PC-3 (cell line): ENCODE data around the gene TRPM2. TPM values are rescaled to one million over a fixed set of nuclear protein-coding genes. Genes with fewer than 3 reads are reported as not detected.

Experiments
- ATAC-seq: fragments of 200-7000 bp; cut with Tn5 transposase; 2 replicates; pipeline ENCODE4 v1.9.1; 2020; ENCODE audit warnings: mild to moderate bottlenecking, moderate library complexity
- BruUV-seq: library from RNA; stranded (reverse); fragments of 400-500 nt; replicated peaks from 2 replicates; lab custom pipeline; 2021; lab: Mats Ljungman, UMichigan
- CTCF ChIA-PET: fragments of 300-600 bp; sonication (Branson Sonifier 250); formaldehyde crosslinking; loops from one replicate; lab custom pipeline; 2022; ENCODE audit warnings: antibody characterized with exemption; lab: Charles Lee
- POLR2A ChIA-PET: fragments of 300-600 bp; sonication (Branson Sonifier 250); formaldehyde crosslinking; loops from one replicate; lab custom pipeline; 2022; ENCODE audit warnings: antibody characterized with exemption; ENCODE audit not compliant: unreplicated experiment; lab: Charles Lee
- DNase-seq: peaks from one replicate; pipeline ENCODE4 v3.0.0-alpha.2; 2015
- H2AFZ ChIP-seq: fragments of 300-600 bp; sonication (generic); 2 replicates; pipeline ENCODE4 v1.6.0; 2016; ENCODE audit warnings: antibody characterized with exemption, low read length
- H3F3A ChIP-seq: fragments of 300-600 bp; sonication (generic); one replicate; pipeline ENCODE4 v1.6.0; 2017; ENCODE audit warnings: antibody characterized with exemption, low read length, control low read depth, mild to moderate bottlenecking; ENCODE audit not compliant: unreplicated experiment
- H3K27ac ChIP-seq: fragments of 300-600 bp; sonication (generic); 2 replicates; pipeline ENCODE4 v1.5.1; 2016; ENCODE audit warnings: mild to moderate bottlenecking, low read length
- H3K27me3 ChIP-seq: fragments of 300-600 bp; sonication (generic); 2 replicates; pipeline ENCODE4 v1.6.1; 2016; ENCODE audit warnings: low read length, mixed read lengths
- H3K36me3 ChIP-seq: fragments of 300-600 bp; sonication (generic); 2 replicates; pipeline ENCODE4 v1.6.1; 2016; ENCODE audit warnings: low read depth, mixed run types, low read length, mixed read lengths
- H3K4me1 ChIP-seq: fragments of 300-600 bp; sonication (generic); 2 replicates; pipeline ENCODE4 v1.5.1; 2016; ENCODE audit warnings: low read length; ENCODE audit not compliant: insufficient read depth
- H3K4me2 ChIP-seq: fragments of 300-600 bp; sonication (generic); 2 replicates; pipeline ENCODE4 v1.6.0; 2016; ENCODE audit warnings: low read length
- H3K4me3 ChIP-seq: fragments of 300-600 bp; sonication (generic); 2 replicates; pipeline ENCODE4 v1.5.1; 2016; ENCODE audit warnings: mild to moderate bottlenecking, low read length, mixed read lengths
- H3K79me2 ChIP-seq: fragments of 300-600 bp; sonication (generic); 2 replicates; pipeline ENCODE4 v1.6.1; 2017; ENCODE audit warnings: low read length, mixed read lengths
- H3K9ac ChIP-seq: fragments of 300-600 bp; sonication (generic); 2 replicates; pipeline ENCODE4 v1.6.0; 2016; ENCODE audit warnings: mild to moderate bottlenecking, low read length
- H3K9me2 ChIP-seq: fragments of 300-600 bp; sonication (generic); replicated peaks from 2 replicates; pipeline ENCODE4 v1.6.1; 2016; ENCODE audit warnings: mixed run types, low read length, mixed read lengths
- H3K9me3 ChIP-seq: fragments of 300-600 bp; sonication (generic); 2 replicates; pipeline ENCODE4 v1.6.1; 2016; ENCODE audit warnings: low read length, mixed read lengths
- H4K20me1 ChIP-seq: fragments of 300-600 bp; sonication (generic); 2 replicates; pipeline ENCODE4 v1.6.1; 2016; ENCODE audit warnings: low read length, mixed read lengths
- CTCF ChIP-seq: fragments of 300-600 bp; sonication (generic); conservative IDR thresholded peaks from 2 replicates; pipeline ENCODE4 v1.5.1; 2017; ENCODE audit warnings: antibody characterized with exemption, low read depth, mild to moderate bottlenecking, low read length
- EZH2 ChIP-seq: fragments of 300-600 bp; sonication (generic); IDR thresholded peaks from one replicate; pipeline ENCODE4 v1.6.1; 2017; ENCODE audit warnings: antibody characterized with exemption, mild to moderate bottlenecking, low read length; ENCODE audit not compliant: unreplicated experiment
- EZH2phosphoT487 ChIP-seq: fragments of 300-600 bp; sonication (generic); IDR thresholded peaks from 2 replicates; pipeline ENCODE4 v1.6.1; 2018; ENCODE audit warnings: mild to moderate bottlenecking, antibody characterized with exemption, low read length, borderline replicate concordance
- intact Hi-C: fragments of 100-400 bp; cut with micrococcal nuclease; formaldehyde crosslinking; loops from 2 replicates; pipeline ENCODE4 v1.9.0; 2023
- total RNA-seq: library from RNA; depleted of rRNA; stranded (reverse); fragments of >200 nt; gene quantifications from 2 replicates; pipeline ENCODE4 v1.2.3, GENCODE V29; 2014

TRPM2 gene
- total RNA-seq, 1 experiment from 2014 or later, result 50.0 TPM

- intact Hi-C loops, result no loop called here
- DNase-seq (no peak), ATAC-seq (no peak)
- Histone ChIP-seq H3K9me3 (no peaks in the 10 kb centered on the region), H3K9ac (no peak overlapping the region), H3K4me3 (no peak overlapping the region), H3K27ac (no peak overlapping the region), H4K20me1 (no peaks in the 10 kb centered on the region), H3F3A (peaks cover 2% of the 10 kb centered on the region), H3K9me2 (no peaks in the 10 kb centered on the region), H3K36me3 (no peaks in the 10 kb centered on the region), H2AFZ (no peak overlapping the region), H3K4me2 (no peak overlapping the region), H3K27me3 (peaks cover 9% of the 10 kb centered on the region; the same call in 1 of the 2 replicates), H3K79me2 (no peaks in the 10 kb centered on the region), H3K4me1 (peaks cover 5% of the 10 kb centered on the region)
- no TSS peak for BruUV-seq
- ChIA-PET POLR2A (no interaction called here), CTCF (interaction anchor here (0.6 kb wide), 1 partner anchor 16 kb away, joined by 6 read pairs; no protein-coding TSS in a partner anchor)
- TF ChIP-seq CTCF (no peak), EZH2phosphoT487 (no peak), EZH2 (no peak)
Observed at GRCh38 chr21:44344541-44345183, 8.8 kb upstream of the TRPM2 start.

GRCh38 chr21:44345495-44345894 is 7.9 kb upstream of the TRPM2 start:
- Histone ChIP-seq H3K79me2 (no peaks in the 10 kb centered on the region), H2AFZ (no peak overlapping the region), H3K9me3 (no peaks in the 10 kb centered on the region), H4K20me1 (no peaks in the 10 kb centered on the region), H3K9me2 (no peaks in the 10 kb centered on the region), H3K9ac (no peak overlapping the region), H3K27ac (no peak overlapping the region), H3F3A (no peaks in the 10 kb centered on the region), H3K4me2 (no peak overlapping the region), H3K4me3 (no peak overlapping the region), H3K4me1 (no peaks in the 10 kb centered on the region; the same call in 1 of the 2 replicates), H3K27me3 (peaks cover 12% of the 10 kb centered on the region; the same call in 1 of the 2 replicates), H3K36me3 (no peaks in the 10 kb centered on the region)
- no peak for TF ChIP-seq EZH2phosphoT487
- TF ChIP-seq CTCF, result no peak
- TF ChIP-seq EZH2, result no peak
- DNase-seq (no peak), ATAC-seq (no peak)
- no TSS peak for BruUV-seq
- intact Hi-C loops, result no loop called here
- CTCF ChIA-PET, result no interaction called here
- POLR2A ChIA-PET, result no interaction called here

- Histone ChIP-seq H3K79me2 (no peaks in the 10 kb centered on the region), H3F3A (no peaks in the 10 kb centered on the region), H2AFZ (peak overlapping the region; percentile 73), H3K4me2 (peak overlapping the region; percentile 19; the same call in 1 of the 2 replicates), H3K27ac (no peak overlapping the region), H3K9ac (no peak overlapping the region), H3K9me3 (no peaks in the 10 kb centered on the region), H4K20me1 (no peaks in the 10 kb centered on the region), H3K9me2 (no peaks in the 10 kb centered on the region), H3K36me3 (no peaks in the 10 kb centered on the region), H3K4me1 (no peaks in the 10 kb centered on the region; the same call in 1 of the 2 replicates), H3K4me3 (no peak overlapping the region), H3K27me3 (peaks cover 33% of the 10 kb centered on the region)
- no peak for DNase-seq
- TF ChIP-seq CTCF, result no peak
- ATAC-seq, result peak; percentile 43
- no TSS peak for BruUV-seq
- POLR2A ChIA-PET, result no interaction called here
- intact Hi-C loops, result no loop called here
- CTCF ChIA-PET, result no interaction called here
Observed at GRCh38 chr21:44347911-44348451, 5.4 kb upstream of the TRPM2 start.
